Right renal pelvis (tissue), 4 donors: Measurements from ENCODE around the gene CCDC71. TPM values are rescaled to one million over a fixed set of nuclear protein-coding genes. Genes with fewer than 3 reads are reported as not detected.

Experiments used
- DNase-seq, 4 donors: peaks; one replicate each; pipeline ENCODE4 v3.0.0-alpha.2; 2013; ENCODE audit warnings: low read depth in 4 of 4, low spot score in 3 of 4, missing footprints in 1 of 4
- polyA plus RNA-seq, 4 donors: library from polyadenylated mRNA; unstranded; fragments of 120-200 nt; gene quantifications; one replicate each; pipeline ENCODE4 v1.2.1, GENCODE V29; 2013; ENCODE audit not compliant: insufficient read length in 4 of 4

CCDC71 gene
- polyA plus RNA-seq, result 10 to 100 TPM; 23.3 to 28.8 (median 27.0) TPM

DNA sequence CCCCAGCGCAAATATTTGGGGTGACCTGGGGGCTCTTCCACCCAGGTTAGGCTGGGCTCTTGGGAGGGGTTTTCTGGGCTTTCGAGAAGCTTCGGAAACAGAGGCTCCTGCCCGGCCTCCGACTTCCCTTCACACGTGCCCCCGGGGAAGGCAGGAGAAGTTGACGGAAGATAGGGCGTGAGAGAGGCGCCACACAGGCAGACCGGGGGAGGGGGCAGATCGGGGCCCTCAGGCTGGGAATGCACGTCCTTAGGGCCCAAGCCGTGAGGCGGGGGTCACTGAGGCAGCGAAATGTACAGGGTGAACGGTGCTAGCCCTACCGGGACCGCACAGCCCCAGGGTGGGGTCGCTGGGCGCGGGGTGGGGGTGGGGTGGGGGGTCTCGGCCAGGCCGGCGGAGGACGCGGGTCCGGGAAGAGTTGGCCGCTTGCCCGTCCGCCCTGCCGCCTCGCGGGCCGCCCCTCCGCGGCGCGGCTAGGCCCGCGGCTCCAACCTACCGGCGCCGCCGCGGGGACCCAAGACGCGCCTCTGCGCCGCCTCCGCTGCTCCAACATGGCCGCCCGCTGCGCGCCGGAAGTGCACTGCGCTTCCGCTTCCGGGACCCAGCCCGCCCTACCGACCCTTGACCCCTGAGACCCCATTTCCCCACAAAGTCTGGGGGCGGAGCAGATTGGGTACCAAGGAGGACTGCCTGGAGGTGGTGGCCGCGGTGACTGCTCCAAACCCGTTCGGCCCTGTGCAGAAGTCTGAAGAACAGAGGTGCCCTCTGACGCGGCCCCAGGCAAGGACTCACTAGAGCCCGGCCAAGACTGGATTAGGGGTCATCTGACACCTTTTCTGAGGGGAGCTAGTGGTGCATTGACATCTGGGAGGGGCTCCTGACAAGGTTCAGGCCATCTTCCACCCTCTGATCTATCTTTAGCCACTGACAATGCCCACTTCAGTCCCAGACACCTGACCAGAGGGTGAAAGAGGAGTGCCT, at the start of gene CCDC71:
Gene CCDC71, minus strand, starts transcription at position 561 of the 981 bp plus-strand sequence. CDS start 2,123 bp downstream, outside the sequence.
- peak in 3 of 4 donors; percentile 47 to 60 (median 51) for DNase-seq

DNA sequence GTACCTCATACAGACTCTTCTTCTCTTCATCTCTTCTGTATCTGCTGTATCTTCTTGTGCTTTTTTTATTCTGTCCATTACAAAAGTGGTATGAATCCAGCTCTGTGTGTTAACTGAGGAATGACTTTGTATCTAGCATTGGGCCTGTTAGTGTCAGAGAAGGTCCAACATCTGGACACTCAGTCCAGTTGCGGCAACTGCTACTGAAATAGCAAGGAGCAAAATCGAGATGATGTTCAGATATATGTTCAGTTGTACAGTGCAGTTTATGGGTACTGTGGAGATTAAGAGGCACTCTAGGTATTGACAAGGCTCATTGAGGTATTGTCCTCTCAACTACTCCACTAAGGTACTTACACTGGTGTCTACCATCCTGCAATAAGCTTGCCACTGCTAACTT, 47.9 kb upstream of the CCDC71 start:
- no peak for DNase-seq

DNA sequence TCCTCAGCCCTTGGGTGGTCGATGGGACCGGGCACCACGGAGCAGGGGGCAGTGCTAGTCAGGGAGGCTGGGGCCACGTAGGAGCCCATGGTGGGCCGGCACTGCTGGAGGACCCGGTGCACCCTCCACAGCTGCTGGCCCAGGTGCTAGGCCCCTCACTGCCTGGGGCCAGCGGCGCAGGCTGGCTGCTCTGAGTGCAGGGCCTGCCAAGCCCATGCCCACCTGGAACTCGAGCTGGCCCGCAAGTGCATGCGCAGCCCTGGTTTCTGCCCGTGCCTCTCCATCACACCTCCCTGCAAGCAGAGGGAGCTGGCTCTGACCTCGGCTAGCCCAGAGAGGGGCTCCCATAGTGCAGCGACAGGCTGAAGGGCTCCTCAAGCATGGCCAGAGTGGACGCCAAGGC, 47.4 kb upstream of the CCDC71 start:
- no peak for DNase-seq

DNA sequence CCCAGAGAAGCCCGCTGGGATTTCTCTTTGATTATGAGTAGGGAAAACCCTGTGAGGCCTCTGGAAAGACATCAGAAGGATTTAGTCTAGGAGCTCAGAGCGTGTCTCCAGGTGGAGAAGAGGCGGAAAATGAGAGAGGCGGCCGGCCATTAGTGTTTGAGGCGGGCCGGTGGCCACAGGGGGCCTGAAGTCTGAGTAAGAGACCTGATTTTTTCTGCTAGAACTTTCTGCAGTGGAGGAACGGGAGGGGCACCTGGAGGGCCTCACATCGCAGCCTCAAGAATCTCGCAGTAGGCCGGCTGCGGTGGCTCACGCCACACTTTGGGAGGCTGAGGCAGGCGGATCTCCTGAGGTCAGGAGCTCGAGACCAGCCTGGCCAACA, 33.8 kb upstream of the CCDC71 start:
- DNase-seq, result peak in 1 of 4 donors; percentile 5

DNA sequence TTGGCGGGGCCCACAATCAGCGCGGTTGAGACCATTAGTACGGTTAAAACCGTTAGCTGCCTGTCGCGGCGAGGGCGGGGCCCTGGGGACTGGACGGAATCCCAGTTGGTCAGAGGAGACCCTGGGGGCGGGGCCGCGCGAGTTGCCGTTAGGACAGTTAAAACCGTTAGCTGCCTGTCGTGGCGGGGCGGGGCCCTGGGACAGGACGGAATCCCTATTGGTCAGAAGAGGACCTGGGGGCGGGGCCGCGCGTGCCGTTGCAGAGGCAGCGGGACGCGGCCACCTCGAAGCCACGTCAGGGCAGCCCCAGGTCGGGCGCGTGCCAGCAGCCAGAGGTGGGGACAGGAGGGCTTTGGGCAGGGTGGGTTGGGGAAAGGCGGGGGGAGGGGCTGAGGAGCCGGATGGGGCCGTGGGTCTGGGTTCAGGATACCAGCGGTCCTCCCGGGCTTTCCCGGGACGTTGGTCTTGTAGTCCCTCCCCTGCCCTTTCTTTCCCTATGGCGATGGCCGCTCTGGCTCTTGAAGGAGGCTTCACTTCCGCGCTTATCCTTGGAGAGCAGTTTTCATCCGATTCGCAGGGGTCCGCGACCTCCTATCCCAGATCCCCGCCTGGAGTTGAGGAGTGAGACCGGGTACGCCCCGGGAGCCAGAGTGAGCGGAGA, 33.2 kb upstream of the CCDC71 start:
- DNase-seq, result peak; percentile 52 to 69 (median 58)

DNA sequence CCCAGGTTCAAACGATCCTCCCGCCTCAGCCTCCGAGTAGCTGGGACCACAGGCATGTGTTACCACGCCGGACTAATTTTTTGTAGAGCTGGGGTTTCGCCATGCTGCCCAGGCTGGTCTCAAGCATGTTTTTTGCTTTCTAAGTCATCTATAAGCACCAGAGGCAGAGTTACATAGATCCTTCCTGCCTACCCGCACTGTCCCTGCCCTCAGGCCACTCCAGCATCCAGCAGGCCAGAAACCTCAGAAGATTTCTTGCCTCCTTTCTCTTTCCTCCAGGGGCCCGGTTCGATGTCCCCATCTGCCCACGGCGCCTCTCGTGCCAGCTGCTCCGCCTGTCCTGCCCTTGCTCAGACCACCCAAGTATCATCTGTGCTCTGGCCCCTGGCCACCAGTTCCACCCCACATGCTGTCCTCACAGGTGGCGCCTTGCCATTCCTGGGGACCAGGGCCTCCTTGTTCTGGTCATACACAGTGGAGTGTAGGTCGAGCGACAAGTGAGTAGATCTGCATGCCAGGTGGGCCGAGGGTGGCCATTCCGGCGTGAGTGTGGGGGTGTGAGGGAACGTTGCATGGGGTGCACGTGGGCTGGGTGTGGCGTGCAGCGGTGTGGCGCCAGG, 32.6 kb upstream of the CCDC71 start:
- DNase-seq, result no peak

DNA sequence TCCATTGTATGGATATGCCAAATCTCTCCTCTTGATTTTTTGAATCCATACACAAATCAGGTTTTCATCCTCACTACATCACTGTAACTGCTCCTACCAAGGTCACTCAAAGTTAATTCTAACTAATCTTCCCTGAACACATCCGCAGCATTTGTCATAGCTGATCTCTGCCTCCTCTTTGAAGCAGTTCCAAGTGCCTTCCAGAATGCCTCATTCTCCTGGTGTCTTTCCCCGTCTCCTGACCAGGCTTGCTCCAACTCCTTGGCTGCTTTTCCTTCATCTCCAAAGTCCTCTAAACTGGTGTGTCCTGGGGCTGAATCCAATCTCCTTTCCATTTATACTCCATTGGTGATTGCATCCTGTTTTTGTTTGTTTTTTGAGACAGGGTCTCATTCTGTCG, 32.0 kb upstream of the CCDC71 start:
- DNase-seq, result no peak

DNA sequence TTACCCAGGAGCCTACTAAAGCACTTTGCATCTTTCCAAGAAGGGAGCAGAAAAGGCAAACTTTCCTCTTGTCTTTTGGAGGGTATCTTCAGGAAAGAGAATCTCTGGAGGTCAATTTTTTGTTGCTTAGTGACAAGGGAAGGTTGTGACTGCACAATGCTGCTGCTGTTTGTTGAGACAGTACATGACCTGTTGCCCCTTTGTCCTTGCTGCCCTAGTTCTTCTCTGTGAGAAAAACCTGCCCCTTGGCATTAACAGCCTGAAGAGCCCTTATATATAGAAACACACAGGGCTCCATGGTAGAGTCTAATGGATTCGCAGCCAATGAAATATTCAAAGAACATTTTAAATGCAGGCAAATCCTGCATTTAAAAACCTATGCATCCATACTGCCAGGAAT, 25.6 kb upstream of the CCDC71 start:
- DNase-seq, result no peak

DNA sequence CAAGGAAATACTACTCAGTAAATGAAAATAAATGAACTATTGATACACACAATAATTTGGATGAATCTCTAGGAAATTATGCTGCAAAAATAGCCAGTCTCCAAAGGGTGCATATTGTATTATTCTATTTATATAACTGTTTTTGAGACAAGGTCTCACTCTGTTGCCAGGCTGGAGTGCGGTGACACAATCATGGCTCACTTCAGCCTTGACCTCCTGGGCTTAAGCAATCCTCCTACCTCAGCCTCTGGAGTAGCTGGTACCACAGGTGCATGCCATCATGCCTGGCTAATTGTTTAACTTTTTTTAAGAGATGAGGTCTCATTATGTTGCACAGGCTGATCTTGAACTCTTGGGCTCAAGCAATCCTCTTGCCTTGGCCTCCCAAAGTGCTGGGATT, 17.7 kb upstream of the CCDC71 start:
- no peak for DNase-seq

DNA sequence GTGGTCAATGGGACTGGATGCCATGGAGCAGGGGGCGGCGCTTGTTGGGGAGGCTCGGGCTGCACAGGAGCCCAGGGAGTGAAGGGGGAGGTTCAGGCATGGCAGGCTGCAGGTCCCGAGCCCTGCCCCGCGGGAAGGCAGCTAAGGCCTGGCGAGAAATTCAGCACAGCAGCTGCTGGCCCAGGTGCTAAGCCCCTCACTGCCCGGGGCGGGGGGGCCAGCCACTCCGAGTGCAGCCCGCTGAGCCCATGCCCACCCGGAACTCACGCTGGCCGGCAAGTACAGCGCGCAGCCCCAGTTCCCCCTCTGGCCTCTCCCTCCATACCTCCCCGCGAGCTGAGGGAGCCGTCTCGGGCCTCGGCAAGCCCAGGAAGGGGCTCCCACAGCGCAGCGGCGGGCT, 16.6 kb upstream of the CCDC71 start:
- DNase-seq, result no peak

DNA sequence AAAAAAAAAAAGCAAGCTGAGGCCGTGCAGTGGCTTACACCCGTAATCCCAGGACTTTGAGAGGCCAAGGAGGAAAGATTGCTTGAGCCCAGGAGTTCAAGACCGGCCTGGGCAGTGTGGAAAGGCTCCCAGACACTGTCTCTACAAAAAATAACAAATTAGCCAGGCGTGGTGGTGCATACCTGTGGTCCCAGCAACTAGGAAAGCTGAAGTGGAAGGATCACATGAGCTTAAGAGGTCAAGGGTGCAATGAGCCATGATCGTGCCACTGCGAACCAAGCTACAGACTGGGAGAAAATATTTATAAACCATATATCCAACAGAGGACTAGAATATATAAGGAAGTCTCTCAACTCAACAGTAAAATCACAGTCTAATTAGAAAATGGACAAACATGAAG, 15.2 kb upstream of the CCDC71 start:
- no peak for DNase-seq

DNA sequence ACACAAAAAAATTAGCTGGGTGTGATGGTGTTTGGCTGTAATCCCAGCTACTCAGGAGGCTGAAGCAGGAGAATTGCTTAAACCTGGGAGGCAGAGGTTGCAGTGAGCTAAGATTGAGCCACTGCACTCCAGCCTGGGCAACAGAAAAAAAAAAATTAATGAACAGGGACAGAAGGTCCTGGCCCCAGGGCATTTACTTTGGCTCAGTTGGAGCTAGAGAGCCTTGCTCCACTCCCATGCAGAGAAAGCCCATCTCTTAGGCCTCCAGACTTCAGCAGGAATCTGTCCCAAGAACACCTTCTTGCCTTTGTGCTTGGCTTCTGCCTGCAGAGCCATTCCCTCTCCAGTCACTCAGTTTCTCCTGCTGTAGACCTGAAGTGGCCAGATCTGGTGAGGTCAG, 14.0 kb upstream of the CCDC71 start:
- DNase-seq, result no peak

DNA sequence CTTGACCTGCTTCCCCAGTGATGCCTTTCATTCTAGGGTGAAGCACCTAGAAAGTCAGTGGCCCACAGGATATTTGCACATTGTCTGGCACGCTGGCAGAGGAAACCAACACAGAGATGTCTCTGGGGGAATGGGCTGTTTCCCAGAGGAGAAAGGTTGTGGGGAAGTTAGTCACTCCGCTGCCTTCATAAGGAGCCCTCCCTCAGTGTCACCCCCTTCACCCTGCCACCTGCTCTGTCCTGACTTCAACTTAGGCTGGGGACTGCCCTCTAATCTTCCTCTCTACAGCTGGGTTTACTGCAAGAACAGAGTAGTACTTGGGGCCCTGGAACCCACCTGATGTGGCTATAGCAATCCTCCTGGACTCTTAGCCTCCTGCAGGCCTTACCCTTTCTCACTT, 10.9 kb upstream of the CCDC71 start:
- DNase-seq, result no peak

DNA sequence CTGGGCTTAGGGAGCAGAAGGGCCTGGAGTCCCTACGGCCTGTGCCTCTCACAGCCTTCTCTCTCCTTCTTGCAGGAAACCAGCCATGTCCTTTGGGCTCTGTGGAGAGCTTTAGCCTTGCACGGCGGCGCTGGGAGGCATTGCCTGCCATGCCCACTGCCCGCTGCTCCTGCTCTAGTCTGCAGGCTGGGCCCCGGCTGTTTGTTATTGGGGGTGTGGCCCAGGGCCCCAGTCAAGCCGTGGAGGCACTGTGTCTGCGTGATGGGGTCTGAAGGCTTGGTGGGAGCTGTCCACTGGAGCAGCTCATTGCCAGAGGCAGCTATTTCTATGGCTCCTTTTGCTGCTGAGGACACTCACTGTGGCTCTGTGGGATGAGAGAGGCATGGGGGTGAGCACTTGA, 9.4 kb upstream of the CCDC71 start:
- DNase-seq, result no peak

DNA sequence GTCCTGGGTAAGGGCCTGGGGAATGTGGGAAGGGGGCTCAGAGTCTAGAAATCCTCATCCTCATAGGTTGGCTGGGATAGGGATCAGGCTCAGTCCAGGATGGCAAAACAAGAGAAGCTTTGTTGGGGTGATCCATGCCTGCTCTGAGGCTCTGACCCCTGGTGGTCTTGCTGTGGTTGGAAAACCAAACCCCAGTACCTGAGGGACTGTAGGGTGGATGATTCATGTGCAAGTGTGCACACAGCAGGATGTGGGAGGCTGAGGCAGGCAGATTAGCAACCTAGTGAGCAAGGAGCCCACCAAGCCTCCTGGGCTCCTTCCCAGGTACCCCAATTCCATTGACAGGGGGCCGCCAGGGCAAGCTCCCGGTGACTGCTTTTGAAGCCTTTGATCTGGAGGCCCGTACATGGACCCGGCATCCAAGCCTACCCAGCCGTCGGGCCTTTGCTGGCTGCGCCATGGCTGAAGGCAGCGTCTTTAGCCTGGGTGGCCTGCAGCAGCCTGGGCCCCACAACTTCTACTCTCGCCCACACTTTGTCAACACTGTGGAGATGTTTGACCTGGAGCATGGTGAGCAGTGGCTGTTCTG, 8.4 kb upstream of the CCDC71 start:
- DNase-seq, result no peak

DNA sequence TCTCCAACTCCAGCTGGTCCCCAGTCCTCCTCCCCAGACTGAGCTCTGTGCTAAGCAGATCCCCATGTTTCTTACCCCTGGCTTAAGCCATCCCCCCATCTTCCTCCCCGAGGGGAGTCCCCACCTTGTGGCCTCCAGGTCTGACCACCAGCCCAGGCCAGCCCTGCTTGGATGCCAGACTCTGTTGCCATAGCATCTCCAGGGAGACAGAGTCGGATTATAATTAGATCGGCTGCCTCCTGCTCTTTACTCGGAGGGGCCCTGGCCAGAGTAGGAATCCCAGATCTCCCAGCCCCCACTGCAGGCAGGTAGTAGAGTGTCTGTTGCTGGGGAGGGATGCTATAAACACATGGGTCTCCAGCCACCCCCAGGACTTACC, 7.7 kb upstream of the CCDC71 start:
- no peak for DNase-seq

DNA sequence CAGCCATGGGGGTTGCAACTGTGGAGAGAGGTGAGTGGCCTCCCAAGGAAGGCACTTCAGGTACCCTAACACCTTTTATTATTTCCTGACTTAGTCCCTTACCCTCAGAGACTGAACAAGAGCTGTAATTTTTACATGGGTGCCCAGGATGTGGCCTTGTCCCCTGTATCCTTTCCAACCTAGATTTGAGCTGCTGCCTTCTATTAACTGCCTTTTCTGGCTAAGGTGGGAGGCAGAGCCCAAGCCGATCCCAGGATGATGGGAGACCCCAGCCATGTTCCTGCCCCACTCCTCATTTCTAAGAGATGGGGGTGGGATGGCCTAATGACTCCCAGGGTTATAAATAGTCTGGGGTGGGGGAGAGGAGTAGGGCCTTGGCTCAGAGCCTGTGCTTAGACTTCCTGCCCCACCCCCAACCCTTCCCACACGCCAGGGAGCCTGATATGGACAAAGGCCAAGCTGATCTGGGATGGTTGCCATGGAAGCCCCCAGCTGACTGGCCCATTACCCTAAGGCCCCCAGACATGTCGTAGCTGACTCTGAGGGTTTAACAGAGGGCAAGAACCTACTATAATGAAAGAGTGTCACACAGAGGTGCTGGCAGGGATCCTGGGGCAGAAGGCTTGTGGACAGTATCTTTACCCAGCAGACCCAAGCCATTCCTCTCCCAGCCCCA, 7.1 kb upstream of the CCDC71 start:
- DNase-seq, result peak; percentile 65 to 74 (median 72)

DNA sequence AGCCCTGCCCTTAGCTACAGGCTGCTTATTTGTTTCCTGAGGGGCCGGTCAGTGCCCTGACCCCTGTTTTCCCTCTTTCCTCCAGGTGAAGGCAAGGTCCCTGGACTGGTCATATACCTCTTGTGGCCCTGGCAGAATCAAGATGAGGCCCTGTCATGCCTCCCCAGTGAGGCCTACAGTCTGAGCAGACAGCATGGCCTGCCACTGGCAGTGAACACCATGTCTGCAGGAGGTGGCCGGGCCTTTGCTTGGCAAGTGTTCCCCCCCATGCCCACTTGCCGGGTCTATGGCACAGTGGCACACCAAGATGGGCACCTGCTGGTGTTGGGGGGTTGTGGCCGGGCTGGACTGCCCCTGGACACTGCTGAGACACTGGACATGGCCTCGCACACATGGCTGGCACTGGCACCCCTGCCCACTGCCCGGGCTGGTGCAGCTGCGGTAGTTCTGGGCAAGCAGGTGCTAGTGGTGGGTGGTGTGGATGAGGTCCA, 6.5 kb upstream of the CCDC71 start:
- no peak for DNase-seq

DNA sequence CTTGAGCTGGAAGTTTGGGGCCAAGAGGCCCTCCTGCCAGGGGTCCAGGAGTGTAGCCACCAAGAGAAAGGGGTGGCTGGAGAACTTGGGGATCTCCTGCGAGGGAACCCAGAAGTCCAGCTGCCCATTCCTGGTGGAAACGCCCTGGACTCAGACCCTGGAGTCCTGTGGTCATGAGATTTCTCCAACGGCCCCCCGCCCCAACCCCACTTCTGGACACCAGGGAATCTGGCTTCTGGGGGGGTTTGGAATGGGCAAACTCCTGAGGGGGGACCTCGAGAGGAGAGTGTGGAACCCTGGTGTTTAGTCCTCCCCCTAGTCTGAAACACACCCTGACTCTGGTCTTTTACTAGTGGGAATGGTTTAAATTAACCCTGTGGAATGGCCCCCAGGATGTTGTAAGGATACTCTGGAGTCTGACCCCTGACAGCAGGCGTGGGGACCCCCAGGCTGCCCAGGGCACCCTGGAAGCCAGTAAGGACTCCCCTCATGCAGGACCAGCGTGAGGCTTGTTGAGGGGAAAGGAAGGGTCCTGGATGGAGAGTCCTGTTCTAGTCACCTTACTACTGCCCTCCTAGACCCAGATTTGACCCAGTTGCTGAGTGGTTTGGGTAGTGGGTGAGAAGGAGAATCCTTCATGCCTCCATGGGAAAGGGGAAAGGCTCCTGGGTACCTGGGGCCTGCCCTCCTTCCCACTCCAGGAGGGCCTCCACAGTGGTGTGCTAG, 5.8 kb upstream of the CCDC71 start:
- no peak for DNase-seq
